ENCODE data around the gene TCERG1L.

TCERG1L gene

GRCh38 chr10:131115321-131115720, 196.2 kb downstream of the TCERG1L start:
- Histone ChIP-seq H3K27me3 (ENCODE audit: control insufficient read depth, insufficient read depth, low read length) (no peaks in the 10 kb centered on the region), H3K4me3 (ENCODE audit: low read length) (no peak overlapping the region), H3K4me1 (ENCODE audit: control insufficient read depth, insufficient read depth, low read length) (no peaks in the 10 kb centered on the region), H3K36me3 (ENCODE audit: control insufficient read depth, insufficient read depth, low read length) (no peaks in the 10 kb centered on the region), H3K27ac (ENCODE audit: low read depth, low read length) (no peak overlapping the region), H3K9ac (ENCODE audit: low read length) (no peak overlapping the region)

- H3K4me1 ChIP-seq (ENCODE audit: control insufficient read depth, insufficient read depth, low read length), result no peaks in the 10 kb centered on the region
- no peak overlapping the region for H3K9ac ChIP-seq (ENCODE audit: low read length)
- no peaks in the 10 kb centered on the region for H3K36me3 ChIP-seq (ENCODE audit: control insufficient read depth, insufficient read depth, low read length)
- H3K27ac ChIP-seq (ENCODE audit: low read depth, low read length), result no peak overlapping the region
- no peaks in the 10 kb centered on the region for H3K27me3 ChIP-seq (ENCODE audit: control insufficient read depth, insufficient read depth, low read length)
- no peak overlapping the region for H3K4me3 ChIP-seq (ENCODE audit: low read length)
Observed at GRCh38 chr10:131114846-131115245, 196.7 kb downstream of the TCERG1L start.

DNA sequence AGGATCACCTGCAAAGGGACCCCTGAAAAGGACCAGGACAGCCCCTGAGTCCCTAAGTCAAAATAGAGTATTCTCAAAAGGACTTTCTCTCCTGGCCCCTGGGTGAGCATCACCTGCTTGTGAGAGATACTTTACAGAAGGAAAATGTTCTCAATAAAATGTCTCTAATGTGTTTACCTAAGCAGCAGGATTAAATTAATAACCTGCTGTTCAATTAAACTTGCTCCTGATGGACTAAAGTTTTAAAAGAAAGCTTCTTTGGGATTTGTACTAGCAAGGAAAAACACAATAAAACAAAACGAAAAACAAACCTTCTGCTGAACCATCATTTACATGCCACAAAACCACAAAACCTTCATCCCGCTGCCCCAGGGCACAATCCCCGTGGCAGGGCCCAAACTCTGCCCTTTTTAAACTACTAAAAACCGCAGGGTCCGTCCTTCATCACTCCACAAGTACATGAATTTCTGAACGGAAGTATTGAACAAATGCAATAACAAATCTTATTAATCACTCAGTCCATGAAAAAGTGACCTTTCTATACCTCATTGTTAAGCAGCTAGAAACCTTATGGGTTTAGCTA, 197.7 kb downstream of the TCERG1L start:
- H3K27ac ChIP-seq (ENCODE audit: low read depth, low read length), result no peak overlapping the region
- no peaks in the 10 kb centered on the region for H3K36me3 ChIP-seq (ENCODE audit: control insufficient read depth, insufficient read depth, low read length)
- no peak overlapping the region for H3K4me3 ChIP-seq (ENCODE audit: low read length)
- no peak overlapping the region for H3K9ac ChIP-seq (ENCODE audit: low read length)
- no peaks in the 10 kb centered on the region for H3K4me1 ChIP-seq (ENCODE audit: control insufficient read depth, insufficient read depth, low read length)
- H3K27me3 ChIP-seq (ENCODE audit: control insufficient read depth, insufficient read depth, low read length), result no peaks in the 10 kb centered on the region

DNA sequence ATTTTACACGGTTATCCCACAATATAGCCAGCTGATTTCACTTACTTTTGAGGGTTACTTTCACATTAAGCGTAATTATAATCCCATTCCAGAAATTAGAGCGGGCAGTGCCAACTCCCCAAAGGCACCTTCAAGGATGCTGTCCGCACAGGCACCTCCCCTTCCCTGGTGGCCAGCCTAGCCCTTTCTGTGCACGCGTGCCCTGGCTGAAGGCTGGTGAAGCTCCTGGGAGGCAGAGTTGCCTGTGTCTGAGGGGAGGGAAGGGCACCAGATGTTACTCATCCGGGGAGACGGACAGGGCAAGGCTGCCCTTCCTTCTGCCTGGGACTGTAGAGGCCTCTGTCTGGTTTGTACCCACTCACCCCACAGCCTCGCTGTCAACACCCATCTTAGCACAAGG, 198.4 kb downstream of the TCERG1L start:
- Histone ChIP-seq H3K36me3 (ENCODE audit: control insufficient read depth, insufficient read depth, low read length) (no peaks in the 10 kb centered on the region), H3K4me3 (ENCODE audit: low read length) (no peak overlapping the region), H3K27me3 (ENCODE audit: control insufficient read depth, insufficient read depth, low read length) (no peaks in the 10 kb centered on the region), H3K27ac (ENCODE audit: low read depth, low read length) (no peak overlapping the region), H3K9ac (ENCODE audit: low read length) (no peak overlapping the region), H3K4me1 (ENCODE audit: control insufficient read depth, insufficient read depth, low read length) (no peaks in the 10 kb centered on the region)

GRCh38 chr10:131112691-131113090, 198.8 kb downstream of the TCERG1L start:
- no peak overlapping the region for H3K4me3 ChIP-seq (ENCODE audit: low read length)
- no peaks in the 10 kb centered on the region for H3K36me3 ChIP-seq (ENCODE audit: control insufficient read depth, insufficient read depth, low read length)
- no peaks in the 10 kb centered on the region for H3K27me3 ChIP-seq (ENCODE audit: control insufficient read depth, insufficient read depth, low read length)
- H3K4me1 ChIP-seq (ENCODE audit: control insufficient read depth, insufficient read depth, low read length), result no peaks in the 10 kb centered on the region
- no peak overlapping the region for H3K9ac ChIP-seq (ENCODE audit: low read length)
- no peak overlapping the region for H3K27ac ChIP-seq (ENCODE audit: low read depth, low read length)

- Histone ChIP-seq H3K27ac (ENCODE audit: low read depth, low read length) (no peak overlapping the region), H3K4me3 (ENCODE audit: low read length) (no peak overlapping the region), H3K9ac (ENCODE audit: low read length) (no peak overlapping the region), H3K36me3 (ENCODE audit: control insufficient read depth, insufficient read depth, low read length) (no peaks in the 10 kb centered on the region), H3K27me3 (ENCODE audit: control insufficient read depth, insufficient read depth, low read length) (no peaks in the 10 kb centered on the region), H3K4me1 (ENCODE audit: control insufficient read depth, insufficient read depth, low read length) (no peaks in the 10 kb centered on the region)
Observed at GRCh38 chr10:131111471-131112080, 199.9 kb downstream of the TCERG1L start.

- Histone ChIP-seq H3K4me1 (ENCODE audit: control insufficient read depth, insufficient read depth, low read length) (no peaks in the 10 kb centered on the region), H3K36me3 (ENCODE audit: control insufficient read depth, insufficient read depth, low read length) (no peaks in the 10 kb centered on the region), H3K9ac (ENCODE audit: low read length) (no peak overlapping the region), H3K27me3 (ENCODE audit: control insufficient read depth, insufficient read depth, low read length) (no peaks in the 10 kb centered on the region), H3K4me3 (ENCODE audit: low read length) (no peak overlapping the region), H3K27ac (ENCODE audit: low read depth, low read length) (no peak overlapping the region)
Observed at GRCh38 chr10:131111007-131111406, 200.5 kb downstream of the TCERG1L start.

DNA sequence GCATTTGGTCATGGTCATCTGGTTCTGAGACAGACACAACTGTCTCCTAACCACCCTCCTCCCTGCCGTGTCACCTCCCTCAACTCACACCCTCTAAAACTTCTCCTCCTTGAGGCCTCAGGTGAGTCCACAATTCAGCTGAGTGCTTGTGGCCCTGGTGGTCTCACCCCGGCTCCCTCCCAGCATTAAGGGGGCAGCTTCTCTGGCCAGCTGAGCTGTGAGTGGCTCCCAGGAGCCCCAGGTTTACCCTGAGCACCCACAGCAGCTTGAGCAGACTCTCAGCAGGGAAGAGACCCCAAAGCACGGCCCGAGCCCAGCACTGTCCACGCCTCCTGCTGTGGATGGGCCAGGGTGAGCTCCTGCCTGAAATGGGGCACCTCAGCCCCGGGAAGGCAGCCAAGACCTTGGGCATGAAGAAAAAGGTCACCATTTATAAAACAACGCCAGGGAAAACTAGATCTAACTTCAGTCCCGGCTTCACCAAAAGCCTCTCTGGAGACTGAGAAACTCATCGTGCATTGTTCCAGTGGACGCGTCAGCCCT, 201.2 kb downstream of the TCERG1L start:
- no peak overlapping the region for H3K4me3 ChIP-seq (ENCODE audit: low read length)
- no peaks in the 10 kb centered on the region for H3K4me1 ChIP-seq (ENCODE audit: control insufficient read depth, insufficient read depth, low read length)
- H3K27ac ChIP-seq (ENCODE audit: low read depth, low read length), result no peak overlapping the region
- no peaks in the 10 kb centered on the region for H3K36me3 ChIP-seq (ENCODE audit: control insufficient read depth, insufficient read depth, low read length)
- no peaks in the 10 kb centered on the region for H3K27me3 ChIP-seq (ENCODE audit: control insufficient read depth, insufficient read depth, low read length)
- no peak overlapping the region for H3K9ac ChIP-seq (ENCODE audit: low read length)

DNA sequence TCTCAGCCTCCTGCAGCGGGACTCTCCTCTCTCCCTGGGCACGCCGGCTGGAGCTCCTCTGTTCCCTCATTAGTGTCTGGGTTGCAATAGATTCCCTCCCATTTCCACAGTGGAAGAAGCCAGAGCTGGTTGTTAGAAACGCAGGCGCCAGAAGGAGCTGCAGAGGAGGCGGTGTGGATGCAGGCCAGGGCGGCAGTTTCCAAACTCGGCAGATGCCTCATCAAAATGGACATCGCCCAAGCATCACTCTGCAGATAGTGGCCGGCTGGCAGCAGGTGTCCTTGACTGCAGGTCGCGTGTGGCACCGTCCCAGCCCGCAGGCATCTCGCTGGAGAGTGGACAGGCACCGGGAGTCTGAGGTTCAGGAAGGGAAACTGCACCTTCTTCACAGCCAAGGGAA, 201.8 kb downstream of the TCERG1L start:
- H3K4me1 ChIP-seq (ENCODE audit: control insufficient read depth, insufficient read depth, low read length), result no peaks in the 10 kb centered on the region
- H3K36me3 ChIP-seq (ENCODE audit: control insufficient read depth, insufficient read depth, low read length), result no peaks in the 10 kb centered on the region
- H3K9ac ChIP-seq (ENCODE audit: low read length), result no peak overlapping the region

DNA sequence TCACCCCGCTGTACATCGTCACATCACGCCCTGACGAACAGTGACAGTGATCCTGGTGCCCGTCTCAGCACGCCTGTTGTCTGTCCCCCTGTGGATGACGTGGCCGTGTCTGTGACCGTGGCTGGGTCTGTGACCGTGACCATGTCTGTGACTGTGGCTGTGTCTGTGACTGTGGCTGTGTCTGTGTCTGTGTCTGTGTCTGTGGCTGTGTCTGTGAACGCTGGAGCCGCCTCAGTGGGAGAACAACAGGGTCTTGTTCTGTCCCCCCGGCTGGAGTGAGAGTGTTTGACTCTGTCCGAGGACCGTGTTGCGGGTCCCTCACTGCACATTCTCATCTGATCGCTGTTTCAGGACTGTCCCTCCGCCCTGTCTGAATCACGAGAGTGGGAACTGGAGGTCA, 202.2 kb downstream of the TCERG1L start:
- Histone ChIP-seq H3K9ac (ENCODE audit: low read length) (no peak overlapping the region), H3K27ac (ENCODE audit: low read depth, low read length) (no peak overlapping the region), H3K27me3 (ENCODE audit: control insufficient read depth, insufficient read depth, low read length) (no peaks in the 10 kb centered on the region), H3K4me3 (ENCODE audit: low read length) (no peak overlapping the region), H3K36me3 (ENCODE audit: control insufficient read depth, insufficient read depth, low read length) (no peaks in the 10 kb centered on the region), H3K4me1 (ENCODE audit: control insufficient read depth, insufficient read depth, low read length) (no peaks in the 10 kb centered on the region)

More for the DNA sequence above, 201.8 kb downstream of the TCERG1L start:
- Histone ChIP-seq H3K4me3 (ENCODE audit: low read length) (no peak overlapping the region), H3K27me3 (ENCODE audit: control insufficient read depth, insufficient read depth, low read length) (no peaks in the 10 kb centered on the region), H3K27ac (ENCODE audit: low read depth, low read length) (no peak overlapping the region)

GRCh38 chr10:131107970-131108369, 203.6 kb downstream of the TCERG1L start:
- no peaks in the 10 kb centered on the region for H3K36me3 ChIP-seq (ENCODE audit: control insufficient read depth, insufficient read depth, low read length)
- H3K4me1 ChIP-seq (ENCODE audit: control insufficient read depth, insufficient read depth, low read length), result no peaks in the 10 kb centered on the region
- no peak overlapping the region for H3K9ac ChIP-seq (ENCODE audit: low read length)
- no peak overlapping the region for H3K4me3 ChIP-seq (ENCODE audit: low read length)
- H3K27ac ChIP-seq (ENCODE audit: low read depth, low read length), result no peak overlapping the region
- no peaks in the 10 kb centered on the region for H3K27me3 ChIP-seq (ENCODE audit: control insufficient read depth, insufficient read depth, low read length)

DNA sequence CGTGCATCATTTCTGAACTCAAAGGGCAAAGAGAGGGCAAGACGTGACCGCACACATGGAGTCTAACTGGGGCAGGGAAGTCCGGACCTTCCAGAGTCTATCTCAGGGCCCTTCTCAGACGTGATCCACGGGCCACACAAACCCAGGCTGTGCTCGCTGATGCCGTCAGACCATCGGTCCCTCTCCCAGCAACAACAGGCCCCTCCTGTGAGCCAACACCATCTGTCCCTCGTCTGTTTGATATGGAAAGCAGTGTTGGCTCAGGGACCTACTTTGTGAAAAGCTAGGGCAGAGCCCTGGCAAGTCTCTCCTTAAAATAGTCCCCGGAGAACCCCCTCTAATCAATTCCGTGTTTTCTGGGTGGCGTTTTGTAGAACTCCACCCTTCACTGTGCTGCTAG, 208.8 kb downstream of the TCERG1L start:
- no peaks in the 10 kb centered on the region for H3K27me3 ChIP-seq (ENCODE audit: control insufficient read depth, insufficient read depth, low read length)
- H3K4me1 ChIP-seq (ENCODE audit: control insufficient read depth, insufficient read depth, low read length), result no peaks in the 10 kb centered on the region
- no peak overlapping the region for H3K4me3 ChIP-seq (ENCODE audit: low read length)
- H3K9ac ChIP-seq (ENCODE audit: low read length), result no peak overlapping the region
- no peaks in the 10 kb centered on the region for H3K36me3 ChIP-seq (ENCODE audit: control insufficient read depth, insufficient read depth, low read length)
- H3K27ac ChIP-seq (ENCODE audit: low read depth, low read length), result no peak overlapping the region

GRCh38 chr10:131102147-131102546, 209.4 kb downstream of the TCERG1L start:
- no peak overlapping the region for H3K27ac ChIP-seq (ENCODE audit: low read depth, low read length)
- no peaks in the 10 kb centered on the region for H3K36me3 ChIP-seq (ENCODE audit: control insufficient read depth, insufficient read depth, low read length)
- no peaks in the 10 kb centered on the region for H3K27me3 ChIP-seq (ENCODE audit: control insufficient read depth, insufficient read depth, low read length)
- no peak overlapping the region for H3K9ac ChIP-seq (ENCODE audit: low read length)
- H3K4me3 ChIP-seq (ENCODE audit: low read length), result no peak overlapping the region
- no peaks in the 10 kb centered on the region for H3K4me1 ChIP-seq (ENCODE audit: control insufficient read depth, insufficient read depth, low read length)

Data from rectal smooth muscle tissue (tissue), 1 donor.